ENCODE data around the gene ITCH. TPM values are rescaled to one million over a fixed set of nuclear protein-coding genes. Genes with fewer than 3 reads are reported as not detected.
"Not testable (repeated sequence)": the region's sequence is repeated elsewhere in the genome, so short reads cannot be mapped to it uniquely, and the experiment has no call there.

Gene ITCH
- total RNA-seq, 1 experiment from 2014 or later: 63.9 TPM

- Histone ChIP-seq H3K9me3 (ENCODE audit: control insufficient read depth, insufficient read depth, low read depth, low read length) (no peaks in the 10 kb centered on the region), H3K4me1 (ENCODE audit: control insufficient read depth, insufficient read depth, low read length) (0 out of 2 replicates have a peak, but pooled peaks cover 3% of the 10 kb centered on the region), H3K4me3 (ENCODE audit: low read depth in 2 of 2, low read length in 2 of 2) (no peak overlapping the region), H3K36me3 (ENCODE audit: control insufficient read depth, insufficient read depth, low read length) (no peaks in the 10 kb centered on the region), H3K27ac (ENCODE audit: low read length) (no peak overlapping the region), H3K27me3 (ENCODE audit: control insufficient read depth, insufficient read depth, low read length) (no peaks in the 10 kb centered on the region)
- ATAC-seq: no peak
- no TSS peak for BruUV-seq (replicated peaks)
- ChIA-PET POLR2A (no interaction called here), CTCF (no interaction called here)
- TF ChIP-seq POLR2AphosphoS5 (IDR thresholded peaks at IDR 0.05; ENCODE audit: low read depth, low read length): no peak
- TF ChIP-seq CTCF (IDR thresholded peaks at IDR 0.05): no peak
- TF ChIP-seq REST (IDR thresholded peaks at IDR 0.05; ENCODE audit: insufficient read depth in 1 of 2, low read depth in 2 of 2, low read length in 1 of 2): no peak
- no peak for TF ChIP-seq TCF7L2 (IDR thresholded peaks at IDR 0.05; ENCODE audit: low read depth, low read length)
- in situ Hi-C loops (cut with HindIII; ENCODE audit: low pct_unique_long_range_greater_than_20kb, low sequenced_read_pairs): no loop called here
- intact Hi-C loops (cut with micrococcal nuclease; ENCODE audit: unreplicated experiment): no loop called here
- no peak for DNase-seq (ENCODE audit: low read depth, low spot score)
Measured at GRCh38 chr20:34347571-34347970, 15.5 kb upstream of the ITCH start.

- Histone ChIP-seq H3K9me3 (ENCODE audit: control insufficient read depth, insufficient read depth, low read depth, low read length) (no peaks in the 10 kb centered on the region), H3K36me3 (ENCODE audit: control insufficient read depth, insufficient read depth, low read length) (no peaks in the 10 kb centered on the region), H3K27ac (ENCODE audit: low read length) (no peak overlapping the region), H3K27me3 (ENCODE audit: control insufficient read depth, insufficient read depth, low read length) (no peaks in the 10 kb centered on the region), H3K4me1 (ENCODE audit: control insufficient read depth, insufficient read depth, low read length) (0 out of 2 replicates have a peak, but pooled peaks cover 3% of the 10 kb centered on the region), H3K4me3 (ENCODE audit: low read depth in 2 of 2, low read length in 2 of 2) (no peak overlapping the region)
- intact Hi-C loops (cut with micrococcal nuclease; ENCODE audit: unreplicated experiment) (no loop called here), in situ Hi-C loops (cut with HindIII; ENCODE audit: low pct_unique_long_range_greater_than_20kb, low sequenced_read_pairs) (no loop called here)
- ChIA-PET CTCF (no interaction called here), POLR2A (no interaction called here)
- BruUV-seq (replicated peaks): no TSS peak
- ATAC-seq: no peak
- TF ChIP-seq REST (IDR thresholded peaks at IDR 0.05; ENCODE audit: insufficient read depth in 1 of 2, low read depth in 2 of 2, low read length in 1 of 2) (no peak), CTCF (IDR thresholded peaks at IDR 0.05) (no peak), POLR2AphosphoS5 (IDR thresholded peaks at IDR 0.05; ENCODE audit: low read depth, low read length) (no peak), SIN3A (IDR thresholded peaks at IDR 0.05; ENCODE audit: borderline replicate concordance, insufficient read depth, low read depth, low read length) (no peak), TCF7L2 (IDR thresholded peaks at IDR 0.05; ENCODE audit: low read depth, low read length) (no peak)
- DNase-seq (ENCODE audit: low read depth, low spot score): no peak
Measured at GRCh38 chr20:34350095-34350494, 13.0 kb upstream of the ITCH start.

GRCh38 chr20:34353467-34353866, 9.6 kb upstream of the ITCH start:
- DNase-seq (ENCODE audit: low read depth, low spot score); H3K27ac ChIP-seq (ENCODE audit: low read length); in situ Hi-C loops (cut with HindIII; ENCODE audit: low pct_unique_long_range_greater_than_20kb, low sequenced_read_pairs); H3K4me3 ChIP-seq (ENCODE audit: low read depth in 2 of 2, low read length in 2 of 2); H3K36me3 ChIP-seq (ENCODE audit: control insufficient read depth, insufficient read depth, low read length); H3K27me3 ChIP-seq (ENCODE audit: control insufficient read depth, insufficient read depth, low read length); H3K9me3 ChIP-seq (ENCODE audit: control insufficient read depth, insufficient read depth, low read depth, low read length); POLR2A ChIA-PET; CTCF ChIA-PET; BruUV-seq (replicated peaks); intact Hi-C loops (cut with micrococcal nuclease; ENCODE audit: unreplicated experiment); H3K4me1 ChIP-seq (ENCODE audit: control insufficient read depth, insufficient read depth, low read length); ATAC-seq: not testable (repeated sequence)
